H1 (cell line): ENCODE results near the gene VPS50. TPM values are rescaled to one million over a fixed set of nuclear protein-coding genes. Genes with fewer than 3 reads are reported as not detected.

Experiments
- polyA plus RNA-seq, 7 experiments: library from polyadenylated mRNA; depleted of rRNA in 3 of 7; stranded (reverse) in 5 of 7; unstranded in 2 of 7; fragments of >200 nt in 5 of 7; fragments of 200-250 nt in 2 of 7; gene quantifications; 1 replicate in 5 of 7; 2 replicates in 1 of 7; 4 replicates in 1 of 7; pipeline versions ENCODE4 v1.2.1 to v1.2.3, GENCODE V29; 2011 to 2013; ENCODE audit warnings: missing spikeins in 2 of 7, mixed read lengths in 2 of 7
- total RNA-seq: library from RNA; stranded (reverse); fragmentation: NEBNext Ultra II Directional; extraction: Animal tissue kit (Norgen Biotek cat#: 25700); gene quantifications from 2 replicates; pipeline ENCODE4 v1.2.1, GENCODE V29; 2021
- TF ChIP-seq, protein P1 (sequence below): fragments of 300-600 bp; sonication (generic); IDR thresholded peaks from 2 replicates; pipeline ENCODE4 v1.7.1; 2012; ENCODE audit warnings: low read length, moderate library complexity, mild to moderate bottlenecking, inconsistent platforms; ENCODE audit not compliant: insufficient replicate concordance

The VPS50 gene
- total and polyA plus RNA-seq, 2 of the 8 experiments (the other 6 are each of a cell fraction or from before 2014, with no cell fraction given), result 3.7 to 9.3 TPM

- TF ChIP-seq, protein P1, sequence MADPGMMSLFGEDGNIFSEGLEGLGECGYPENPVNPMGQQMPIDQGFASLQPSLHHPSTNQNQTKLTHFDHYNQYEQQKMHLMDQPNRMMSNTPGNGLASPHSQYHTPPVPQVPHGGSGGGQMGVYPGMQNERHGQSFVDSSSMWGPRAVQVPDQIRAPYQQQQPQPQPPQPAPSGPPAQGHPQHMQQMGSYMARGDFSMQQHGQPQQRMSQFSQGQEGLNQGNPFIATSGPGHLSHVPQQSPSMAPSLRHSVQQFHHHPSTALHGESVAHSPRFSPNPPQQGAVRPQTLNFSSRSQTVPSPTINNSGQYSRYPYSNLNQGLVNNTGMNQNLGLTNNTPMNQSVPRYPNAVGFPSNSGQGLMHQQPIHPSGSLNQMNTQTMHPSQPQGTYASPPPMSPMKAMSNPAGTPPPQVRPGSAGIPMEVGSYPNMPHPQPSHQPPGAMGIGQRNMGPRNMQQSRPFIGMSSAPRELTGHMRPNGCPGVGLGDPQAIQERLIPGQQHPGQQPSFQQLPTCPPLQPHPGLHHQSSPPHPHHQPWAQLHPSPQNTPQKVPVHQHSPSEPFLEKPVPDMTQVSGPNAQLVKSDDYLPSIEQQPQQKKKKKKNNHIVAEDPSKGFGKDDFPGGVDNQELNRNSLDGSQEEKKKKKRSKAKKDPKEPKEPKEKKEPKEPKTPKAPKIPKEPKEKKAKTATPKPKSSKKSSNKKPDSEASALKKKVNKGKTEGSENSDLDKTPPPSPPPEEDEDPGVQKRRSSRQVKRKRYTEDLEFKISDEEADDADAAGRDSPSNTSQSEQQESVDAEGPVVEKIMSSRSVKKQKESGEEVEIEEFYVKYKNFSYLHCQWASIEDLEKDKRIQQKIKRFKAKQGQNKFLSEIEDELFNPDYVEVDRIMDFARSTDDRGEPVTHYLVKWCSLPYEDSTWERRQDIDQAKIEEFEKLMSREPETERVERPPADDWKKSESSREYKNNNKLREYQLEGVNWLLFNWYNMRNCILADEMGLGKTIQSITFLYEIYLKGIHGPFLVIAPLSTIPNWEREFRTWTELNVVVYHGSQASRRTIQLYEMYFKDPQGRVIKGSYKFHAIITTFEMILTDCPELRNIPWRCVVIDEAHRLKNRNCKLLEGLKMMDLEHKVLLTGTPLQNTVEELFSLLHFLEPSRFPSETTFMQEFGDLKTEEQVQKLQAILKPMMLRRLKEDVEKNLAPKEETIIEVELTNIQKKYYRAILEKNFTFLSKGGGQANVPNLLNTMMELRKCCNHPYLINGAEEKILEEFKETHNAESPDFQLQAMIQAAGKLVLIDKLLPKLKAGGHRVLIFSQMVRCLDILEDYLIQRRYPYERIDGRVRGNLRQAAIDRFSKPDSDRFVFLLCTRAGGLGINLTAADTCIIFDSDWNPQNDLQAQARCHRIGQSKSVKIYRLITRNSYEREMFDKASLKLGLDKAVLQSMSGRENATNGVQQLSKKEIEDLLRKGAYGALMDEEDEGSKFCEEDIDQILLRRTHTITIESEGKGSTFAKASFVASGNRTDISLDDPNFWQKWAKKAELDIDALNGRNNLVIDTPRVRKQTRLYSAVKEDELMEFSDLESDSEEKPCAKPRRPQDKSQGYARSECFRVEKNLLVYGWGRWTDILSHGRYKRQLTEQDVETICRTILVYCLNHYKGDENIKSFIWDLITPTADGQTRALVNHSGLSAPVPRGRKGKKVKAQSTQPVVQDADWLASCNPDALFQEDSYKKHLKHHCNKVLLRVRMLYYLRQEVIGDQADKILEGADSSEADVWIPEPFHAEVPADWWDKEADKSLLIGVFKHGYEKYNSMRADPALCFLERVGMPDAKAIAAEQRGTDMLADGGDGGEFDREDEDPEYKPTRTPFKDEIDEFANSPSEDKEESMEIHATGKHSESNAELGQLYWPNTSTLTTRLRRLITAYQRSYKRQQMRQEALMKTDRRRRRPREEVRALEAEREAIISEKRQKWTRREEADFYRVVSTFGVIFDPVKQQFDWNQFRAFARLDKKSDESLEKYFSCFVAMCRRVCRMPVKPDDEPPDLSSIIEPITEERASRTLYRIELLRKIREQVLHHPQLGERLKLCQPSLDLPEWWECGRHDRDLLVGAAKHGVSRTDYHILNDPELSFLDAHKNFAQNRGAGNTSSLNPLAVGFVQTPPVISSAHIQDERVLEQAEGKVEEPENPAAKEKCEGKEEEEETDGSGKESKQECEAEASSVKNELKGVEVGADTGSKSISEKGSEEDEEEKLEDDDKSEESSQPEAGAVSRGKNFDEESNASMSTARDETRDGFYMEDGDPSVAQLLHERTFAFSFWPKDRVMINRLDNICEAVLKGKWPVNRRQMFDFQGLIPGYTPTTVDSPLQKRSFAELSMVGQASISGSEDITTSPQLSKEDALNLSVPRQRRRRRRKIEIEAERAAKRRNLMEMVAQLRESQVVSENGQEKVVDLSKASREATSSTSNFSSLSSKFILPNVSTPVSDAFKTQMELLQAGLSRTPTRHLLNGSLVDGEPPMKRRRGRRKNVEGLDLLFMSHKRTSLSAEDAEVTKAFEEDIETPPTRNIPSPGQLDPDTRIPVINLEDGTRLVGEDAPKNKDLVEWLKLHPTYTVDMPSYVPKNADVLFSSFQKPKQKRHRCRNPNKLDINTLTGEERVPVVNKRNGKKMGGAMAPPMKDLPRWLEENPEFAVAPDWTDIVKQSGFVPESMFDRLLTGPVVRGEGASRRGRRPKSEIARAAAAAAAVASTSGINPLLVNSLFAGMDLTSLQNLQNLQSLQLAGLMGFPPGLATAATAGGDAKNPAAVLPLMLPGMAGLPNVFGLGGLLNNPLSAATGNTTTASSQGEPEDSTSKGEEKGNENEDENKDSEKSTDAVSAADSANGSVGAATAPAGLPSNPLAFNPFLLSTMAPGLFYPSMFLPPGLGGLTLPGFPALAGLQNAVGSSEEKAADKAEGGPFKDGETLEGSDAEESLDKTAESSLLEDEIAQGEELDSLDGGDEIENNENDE, result no peak
Measured at GRCh38 chr7:93314449-93314848, 82.3 kb downstream of the VPS50 start (continued).
